ENCODE results near the gene POLD1.
"Not testable (repeated sequence)": the region's sequence is repeated elsewhere in the genome, so short reads cannot be mapped to it uniquely, and the experiment has no call there.

POLD1 gene

GRCh38 chr19:50365434-50366306 is 18.5 kb upstream of the POLD1 start, which contains the start of gene NAPSA:
Gene NAPSA, minus strand, starts transcription at chr19:50365639. Its CDS starts 18 bp downstream, at chr19:50365621.
- no peak for DNase-seq

GRCh38 chr19:50368649-50369570 is 15.2 kb upstream of the POLD1 start:
- DNase-seq = peak; percentile 58

GRCh38 chr19:50371914-50372475 is 12.2 kb upstream of the POLD1 start:
- DNase-seq = no peak

- DNase-seq = peak; percentile 81
These were observed 7.7 kb upstream of the POLD1 start, which contains the start of gene NR1H2 for GRCh38 chr19:50376166-50377050. Gene NR1H2, plus strand, starts transcription at chr19:50376457. Its CDS starts 1,149 bp downstream, at chr19:50377606.

GRCh38 chr19:50377051-50377461 is 7.1 kb upstream of the POLD1 start:
- peak; percentile 38 for DNase-seq

GRCh38 chr19:50377517-50377916 is 6.6 kb upstream of the POLD1 start:
- DNase-seq = no peak

GRCh38 chr19:50378169-50378862 is 5.8 kb upstream of the POLD1 start:
- no peak for DNase-seq

GRCh38 chr19:50378863-50379236 is 5.3 kb upstream of the POLD1 start:
- no peak for DNase-seq

- DNase-seq = no peak
These were observed 4.5 kb upstream of the POLD1 start for GRCh38 chr19:50379602-50380001.

- DNase-seq = no peak
These were observed 4.0 kb upstream of the POLD1 start for GRCh38 chr19:50380137-50380536.

- no peak for DNase-seq
These were observed 3.4 kb upstream of the POLD1 start for GRCh38 chr19:50380751-50381151.

- DNase-seq = no peak
These were observed 2.0 kb upstream of the POLD1 start for GRCh38 chr19:50381881-50382729.

- peak; percentile 53 for DNase-seq
These were observed 921 bp upstream of the POLD1 start for GRCh38 chr19:50383001-50383851.

GRCh38 chr19:50384685-50385535 is 763 bp downstream of the POLD1 start:
- DNase-seq = no peak

GRCh38 chr19:50387176-50387867 is 3.2 kb downstream of the POLD1 start:
- DNase-seq = no peak

GRCh38 chr19:50387868-50388245 is 3.7 kb downstream of the POLD1 start:
- DNase-seq = no peak

- DNase-seq = not testable (repeated sequence)
These were observed 6.1 kb downstream of the POLD1 start for GRCh38 chr19:50390295-50390694.

- not testable (repeated sequence) for DNase-seq
These were observed 6.8 kb downstream of the POLD1 start for GRCh38 chr19:50390952-50391351.
